Measurements from ENCODE around the gene EHD3.

The EHD3 gene

DNA sequence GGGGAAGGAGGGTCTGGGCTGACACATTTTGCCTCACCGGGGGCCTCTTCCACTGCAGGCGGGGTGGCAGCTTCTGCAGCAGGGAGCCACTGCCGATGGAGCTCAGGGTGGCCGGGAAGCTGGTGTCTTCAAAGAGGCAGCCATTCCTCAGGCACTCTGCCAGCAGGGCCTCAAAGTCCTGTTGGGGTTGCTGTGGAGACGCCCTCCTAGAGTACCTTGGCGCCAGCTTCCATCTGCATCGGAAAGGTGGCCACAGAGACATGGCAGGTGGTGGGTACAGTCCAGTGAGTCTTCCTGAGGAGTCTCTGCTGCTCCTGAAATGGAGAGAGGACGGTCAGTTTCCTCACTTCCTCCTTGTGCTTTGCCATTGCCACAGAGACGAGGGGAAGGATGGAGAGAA lies 28.8 kb upstream of the EHD3 start:
- H3K4me3 ChIP-seq (ENCODE audit: low read depth, low read length): no peak overlapping the region
- ChIA-PET POLR2A (no interaction called here), CTCF (no interaction called here)
- DNase-seq (ENCODE audit: low read depth, low spot score): no peak
- TF ChIP-seq, protein P1, sequence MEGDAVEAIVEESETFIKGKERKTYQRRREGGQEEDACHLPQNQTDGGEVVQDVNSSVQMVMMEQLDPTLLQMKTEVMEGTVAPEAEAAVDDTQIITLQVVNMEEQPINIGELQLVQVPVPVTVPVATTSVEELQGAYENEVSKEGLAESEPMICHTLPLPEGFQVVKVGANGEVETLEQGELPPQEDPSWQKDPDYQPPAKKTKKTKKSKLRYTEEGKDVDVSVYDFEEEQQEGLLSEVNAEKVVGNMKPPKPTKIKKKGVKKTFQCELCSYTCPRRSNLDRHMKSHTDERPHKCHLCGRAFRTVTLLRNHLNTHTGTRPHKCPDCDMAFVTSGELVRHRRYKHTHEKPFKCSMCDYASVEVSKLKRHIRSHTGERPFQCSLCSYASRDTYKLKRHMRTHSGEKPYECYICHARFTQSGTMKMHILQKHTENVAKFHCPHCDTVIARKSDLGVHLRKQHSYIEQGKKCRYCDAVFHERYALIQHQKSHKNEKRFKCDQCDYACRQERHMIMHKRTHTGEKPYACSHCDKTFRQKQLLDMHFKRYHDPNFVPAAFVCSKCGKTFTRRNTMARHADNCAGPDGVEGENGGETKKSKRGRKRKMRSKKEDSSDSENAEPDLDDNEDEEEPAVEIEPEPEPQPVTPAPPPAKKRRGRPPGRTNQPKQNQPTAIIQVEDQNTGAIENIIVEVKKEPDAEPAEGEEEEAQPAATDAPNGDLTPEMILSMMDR (IDR thresholded peaks at IDR 0.05; ENCODE audit: insufficient read depth, low read length, missing control alignments): no peak

DNA sequence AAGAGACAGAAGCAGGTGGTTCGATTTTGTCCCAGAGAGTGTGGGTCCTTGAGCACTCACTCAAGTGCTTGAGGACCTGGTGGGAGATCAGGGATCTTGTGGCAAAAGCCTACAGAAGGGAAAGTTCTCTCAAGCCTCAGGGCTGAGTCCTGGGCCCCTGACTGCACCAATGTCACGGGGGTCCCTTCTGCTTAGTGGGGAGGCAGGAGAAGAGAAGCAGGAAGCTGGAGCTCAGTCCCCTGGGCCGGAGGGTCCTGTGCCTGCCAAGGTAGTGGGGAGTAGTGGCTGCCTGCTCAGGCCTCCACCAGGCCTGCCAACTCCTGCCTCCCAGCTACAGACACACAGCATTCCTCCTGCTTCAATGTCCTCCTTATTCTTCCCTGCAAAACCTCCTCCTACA lies 28.3 kb upstream of the EHD3 start:
- no peak overlapping the region for H3K4me3 ChIP-seq (ENCODE audit: low read depth, low read length)
- ChIA-PET POLR2A (no interaction called here), CTCF (no interaction called here)
- no peak for DNase-seq (ENCODE audit: low read depth, low spot score)
- TF ChIP-seq, protein P1 (IDR thresholded peaks at IDR 0.05; ENCODE audit: insufficient read depth, low read length, missing control alignments): no peak

DNA sequence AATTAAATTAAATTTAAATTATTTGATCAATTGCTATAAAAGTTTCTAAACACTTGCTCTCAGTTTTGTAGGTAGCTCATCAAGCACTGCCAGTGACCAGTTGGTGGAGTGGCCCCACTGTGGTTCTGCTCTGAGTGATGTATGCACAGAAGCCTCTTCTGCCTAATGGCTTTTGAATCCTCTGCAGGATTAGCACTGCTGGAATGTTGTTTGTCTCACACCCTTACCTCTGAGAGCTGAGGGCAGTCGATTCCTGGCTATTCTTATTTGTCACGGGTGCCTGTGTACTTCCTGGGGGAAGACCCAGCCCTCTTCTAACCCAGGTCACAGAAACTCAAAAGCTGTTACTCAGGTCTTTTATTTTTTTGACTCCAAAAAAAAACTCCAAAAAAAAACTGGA lies 26.2 kb upstream of the EHD3 start:
- ChIA-PET CTCF (interaction anchor here (1.1 kb wide), 1 partner anchor 26 kb away, joined by 3 read pairs; the partner anchor contains the start of gene EHD3), POLR2A (no interaction called here)
- DNase-seq (ENCODE audit: low read depth, low spot score): no peak
- H3K4me3 ChIP-seq (ENCODE audit: low read depth, low read length): no peak overlapping the region
- TF ChIP-seq, protein P1 (IDR thresholded peaks at IDR 0.05; ENCODE audit: insufficient read depth, low read length, missing control alignments): no peak

DNA sequence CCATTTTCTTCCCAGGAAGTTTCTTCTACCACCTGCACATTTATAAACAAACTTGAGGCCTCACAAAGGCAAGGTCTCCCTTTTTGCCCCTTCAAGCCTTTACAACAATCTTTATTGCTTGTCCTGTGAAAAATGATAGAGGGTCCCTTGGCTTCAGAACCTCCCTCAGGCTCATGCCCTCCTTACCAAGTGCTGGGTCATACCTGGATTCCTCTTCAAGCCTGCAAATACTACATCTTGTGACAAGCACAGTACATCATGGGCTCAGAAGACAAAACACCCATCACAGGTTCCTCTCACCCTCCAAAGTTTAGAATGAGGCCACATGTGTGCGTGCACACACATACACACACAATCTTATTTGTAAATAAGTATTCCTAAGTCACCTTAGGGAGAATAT lies 25.7 kb upstream of the EHD3 start:
- TF ChIP-seq, protein P1 (IDR thresholded peaks at IDR 0.05; ENCODE audit: insufficient read depth, low read length, missing control alignments): no peak
- no peak overlapping the region for H3K4me3 ChIP-seq (ENCODE audit: low read depth, low read length)
- ChIA-PET POLR2A (no interaction called here), CTCF (interaction anchor here (1.1 to 1.9 kb wide), 2 partner anchors 11 to 26 kb away, joined by 3 to 5 read pairs; partner anchors contain the start of gene EHD3)
- DNase-seq (ENCODE audit: low read depth, low spot score): no peak

DNA sequence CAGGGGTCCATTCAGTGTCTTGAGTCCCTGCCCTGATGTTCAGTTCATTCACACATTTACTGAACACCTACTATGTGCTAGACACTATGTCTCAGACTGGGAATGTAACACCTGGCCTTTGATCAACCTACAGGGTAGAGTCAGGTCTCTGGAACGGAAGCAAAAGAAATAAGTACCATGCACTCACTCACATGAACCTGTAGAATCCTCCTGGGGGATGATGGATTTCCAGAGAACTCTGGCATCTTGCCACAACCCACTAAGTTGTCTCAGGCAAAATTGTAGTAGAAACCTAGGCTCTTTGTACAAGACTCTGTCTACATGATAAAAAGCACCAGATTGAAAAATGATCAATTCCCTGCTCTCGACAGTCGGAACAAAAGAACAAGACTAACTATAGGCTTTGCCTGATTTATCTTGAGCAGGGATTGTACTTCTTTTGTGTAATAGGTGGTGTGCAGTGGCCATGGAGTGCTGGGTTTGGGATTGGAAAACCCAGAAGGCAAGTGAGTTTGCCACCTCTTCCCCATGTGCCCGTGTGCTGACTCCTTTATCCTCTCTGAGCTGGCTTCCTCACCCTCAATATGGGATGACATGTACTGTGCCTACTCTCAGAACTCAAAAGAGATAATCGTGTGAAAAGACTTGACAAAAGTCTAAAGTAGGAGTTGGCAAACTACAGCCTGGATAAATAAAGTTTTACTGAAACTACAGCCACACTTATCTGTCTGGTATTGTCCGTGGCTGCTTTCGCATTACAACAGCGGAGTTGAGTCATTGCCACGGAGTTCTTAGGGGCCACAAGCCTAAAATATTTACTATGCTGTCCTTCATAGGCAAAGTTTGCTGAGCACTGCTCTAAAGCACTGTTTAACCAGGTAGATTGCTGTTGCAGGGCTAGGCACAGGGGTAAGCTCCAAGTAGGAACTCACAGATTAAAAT lies 21.0 kb upstream of the EHD3 start:
- no peak for DNase-seq (ENCODE audit: low read depth, low spot score)
- ChIA-PET CTCF (no interaction called here), POLR2A (no interaction called here)
- TF ChIP-seq, protein P1 (IDR thresholded peaks at IDR 0.05; ENCODE audit: insufficient read depth, low read length, missing control alignments): no peak
- no peak overlapping the region for H3K4me3 ChIP-seq (ENCODE audit: low read depth, low read length)

DNA sequence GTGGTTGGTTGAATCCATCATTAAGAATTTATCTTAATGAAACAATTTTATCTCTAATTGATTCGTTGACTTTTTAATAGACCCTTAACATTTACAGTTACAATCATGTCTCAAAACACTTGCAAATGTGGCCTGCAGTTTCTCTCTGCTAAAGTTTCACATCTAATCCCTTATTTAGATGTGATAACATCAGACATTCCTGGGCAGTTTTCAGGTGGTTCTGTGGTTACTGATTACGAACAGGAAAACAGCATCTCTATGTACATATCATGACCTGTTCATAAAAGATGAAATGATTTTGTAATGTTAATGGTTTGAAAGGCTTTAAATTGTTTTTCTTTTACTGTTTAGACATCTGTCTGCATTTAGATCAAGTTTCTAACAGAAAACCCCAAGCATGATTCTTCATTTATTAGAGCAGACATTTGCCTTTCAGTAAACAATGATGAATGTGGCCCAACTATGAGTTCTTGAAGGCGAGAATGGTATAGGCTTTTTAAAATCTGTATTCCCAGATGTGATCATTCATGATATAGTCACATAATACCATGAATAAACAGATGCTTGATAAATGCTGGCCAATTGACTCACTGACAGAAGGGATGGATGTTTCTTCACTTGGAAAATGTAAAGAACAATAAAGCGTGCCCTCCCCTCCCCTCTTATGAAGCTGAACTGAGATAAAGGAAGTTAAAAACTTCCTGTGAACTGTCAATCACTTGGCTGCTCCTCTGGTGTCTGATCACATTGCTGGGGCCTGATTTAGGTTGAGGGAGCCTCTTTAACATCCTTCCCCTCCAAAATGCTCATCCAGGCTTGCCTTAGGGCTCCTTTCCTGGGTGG lies 20.1 kb upstream of the EHD3 start:
- ChIA-PET POLR2A (no interaction called here), CTCF (no interaction called here)
- TF ChIP-seq, protein P1 (IDR thresholded peaks at IDR 0.05; ENCODE audit: insufficient read depth, low read length, missing control alignments): no peak
- no peak overlapping the region for H3K4me3 ChIP-seq (ENCODE audit: low read depth, low read length)
- DNase-seq (ENCODE audit: low read depth, low spot score): no peak
